ENCODE data around the gene ITPKB. TPM values are rescaled to one million over a fixed set of nuclear protein-coding genes. Genes with fewer than 3 reads are reported as not detected.

Gene ITPKB
- total RNA-seq, 1 experiment from 2014 or later = 4.0 TPM

GRCh38 chr1:226698659-226699058 is 40.4 kb downstream of the ITPKB start:
- H3K36me3 ChIP-seq = 0 out of 2 replicates have a peak, but pooled peaks cover 3% of the 10 kb centered on the region
- no peak overlapping the region for H3K4me3 ChIP-seq
- H3K27ac ChIP-seq = no peak overlapping the region
- H3K4me1 ChIP-seq (replicated peaks) = peaks cover 21% of the 10 kb centered on the region
- H3K27me3 ChIP-seq (replicated peaks) = no peaks in the 10 kb centered on the region
- H3K9me3 ChIP-seq (replicated peaks) = no peaks in the 10 kb centered on the region
- no peak for DNase-seq (ENCODE audit: low read depth in 1 of 2, low spot score in 2 of 2)

DNA sequence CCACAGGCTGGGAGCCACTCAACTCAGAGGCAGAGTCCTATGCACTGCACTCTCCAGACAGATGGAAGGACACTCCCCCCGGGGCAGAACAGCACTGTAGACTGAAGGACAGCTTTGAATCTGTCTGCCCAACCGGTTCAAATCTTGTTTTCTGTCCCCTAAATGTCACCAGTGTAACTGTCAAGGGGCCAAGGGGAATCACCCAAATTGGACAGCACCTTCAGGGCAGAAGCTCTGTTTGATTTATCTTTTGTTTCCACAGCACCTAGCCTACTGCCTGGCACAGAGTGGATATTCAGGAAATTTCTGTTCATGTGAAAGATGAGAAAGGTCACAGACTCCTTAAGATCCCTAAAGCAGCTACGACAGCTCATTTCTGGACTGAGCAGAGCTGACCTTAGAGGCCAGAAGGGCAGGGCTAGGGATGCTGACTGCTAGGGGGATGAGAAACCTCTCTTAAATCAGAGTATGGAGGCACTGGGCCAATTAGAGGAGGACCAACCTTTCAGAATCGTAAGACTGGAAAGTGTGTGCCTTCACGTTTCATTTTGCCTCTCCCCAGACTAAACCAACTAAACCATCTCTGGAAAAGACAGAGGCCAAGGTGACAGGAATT is 41.0 kb downstream of the ITPKB start:
- no peaks in the 10 kb centered on the region for H3K9me3 ChIP-seq (replicated peaks)

DNA sequence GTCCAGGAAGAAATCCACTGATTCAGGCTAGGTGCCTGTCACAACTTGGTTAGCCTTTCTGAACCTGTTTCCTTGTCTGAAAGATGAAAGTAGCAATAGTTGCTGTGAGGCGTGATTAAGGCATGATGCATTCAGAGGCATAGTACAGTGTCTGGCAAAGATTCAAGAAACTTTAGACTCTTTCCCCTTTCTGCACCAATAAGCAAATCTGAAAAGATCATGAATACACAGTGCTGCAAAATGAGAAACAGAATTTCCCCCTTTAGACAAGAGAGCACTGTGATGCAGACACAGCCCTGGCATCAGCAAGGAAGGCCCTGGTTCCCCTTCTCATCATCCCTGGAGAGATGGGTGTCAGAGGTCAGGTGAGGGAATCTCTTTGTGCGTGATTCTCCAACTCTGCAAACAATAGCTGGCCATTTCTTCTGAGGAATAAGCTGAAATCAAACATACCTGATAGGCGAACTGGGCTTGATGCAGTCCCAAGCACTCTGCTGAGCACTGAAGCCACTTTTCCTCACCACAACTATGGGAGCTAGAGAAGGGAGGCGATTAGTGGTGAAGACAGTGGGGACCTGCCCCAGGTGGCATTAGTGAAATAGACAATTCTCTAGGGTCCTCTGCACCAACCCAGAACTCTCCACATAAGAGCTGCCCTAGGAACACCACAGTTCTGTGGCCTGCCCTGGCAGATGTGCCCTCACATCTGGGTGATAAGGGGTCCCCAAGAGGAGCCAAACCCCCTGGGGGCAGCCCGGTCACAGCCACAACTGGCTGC is 41.7 kb downstream of the ITPKB start:
- no peak for DNase-seq (ENCODE audit: low read depth in 1 of 2, low spot score in 2 of 2)
- H3K4me3 ChIP-seq = no peak overlapping the region

More for the DNA sequence above, 41.0 kb downstream of the ITPKB start:
- H3K36me3 ChIP-seq = no peaks in the 10 kb centered on the region
- no peak overlapping the region for H3K27ac ChIP-seq
- H3K4me3 ChIP-seq = no peak overlapping the region
- H3K4me1 ChIP-seq (replicated peaks) = peaks cover 15% of the 10 kb centered on the region
- no peak for DNase-seq (ENCODE audit: low read depth in 1 of 2, low spot score in 2 of 2)
- no peaks in the 10 kb centered on the region for H3K27me3 ChIP-seq (replicated peaks)

DNA sequence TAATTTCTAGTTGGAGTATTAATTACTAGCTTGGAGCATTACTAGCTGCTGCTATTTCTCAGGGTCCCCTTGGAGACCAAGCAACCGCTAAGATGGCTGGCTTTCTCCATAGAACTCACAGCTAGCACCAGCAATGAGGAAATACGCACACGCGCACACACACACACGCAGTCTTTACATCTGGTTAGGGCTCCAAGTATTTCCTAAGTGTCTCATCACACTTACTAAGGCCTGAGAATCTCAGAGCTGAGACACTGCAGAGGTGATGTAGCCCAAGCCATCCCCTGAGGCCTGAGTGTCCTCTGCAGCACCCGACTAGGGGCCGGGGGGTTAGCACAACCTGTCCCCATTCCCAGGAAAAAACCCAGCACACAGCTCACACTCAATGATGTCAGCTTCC is 42.5 kb downstream of the ITPKB start:
- Histone ChIP-seq H3K36me3 (no peaks in the 10 kb centered on the region), H3K4me3 (no peak overlapping the region), H3K27ac (no peak overlapping the region), H3K9me3 (replicated peaks) (no peaks in the 10 kb centered on the region), H3K27me3 (replicated peaks) (no peaks in the 10 kb centered on the region), H3K4me1 (replicated peaks) (no peaks in the 10 kb centered on the region; the same call in 1 of the 2 replicates)
- DNase-seq (ENCODE audit: low read depth in 1 of 2, low spot score in 2 of 2) = no peak

More for the DNA sequence above, 41.7 kb downstream of the ITPKB start:
- no peak overlapping the region for H3K27ac ChIP-seq
- peaks cover 8% of the 10 kb centered on the region for H3K4me1 ChIP-seq (replicated peaks)
- no peaks in the 10 kb centered on the region for H3K36me3 ChIP-seq
- H3K9me3 ChIP-seq (replicated peaks) = no peaks in the 10 kb centered on the region
- no peaks in the 10 kb centered on the region for H3K27me3 ChIP-seq (replicated peaks)

DNA sequence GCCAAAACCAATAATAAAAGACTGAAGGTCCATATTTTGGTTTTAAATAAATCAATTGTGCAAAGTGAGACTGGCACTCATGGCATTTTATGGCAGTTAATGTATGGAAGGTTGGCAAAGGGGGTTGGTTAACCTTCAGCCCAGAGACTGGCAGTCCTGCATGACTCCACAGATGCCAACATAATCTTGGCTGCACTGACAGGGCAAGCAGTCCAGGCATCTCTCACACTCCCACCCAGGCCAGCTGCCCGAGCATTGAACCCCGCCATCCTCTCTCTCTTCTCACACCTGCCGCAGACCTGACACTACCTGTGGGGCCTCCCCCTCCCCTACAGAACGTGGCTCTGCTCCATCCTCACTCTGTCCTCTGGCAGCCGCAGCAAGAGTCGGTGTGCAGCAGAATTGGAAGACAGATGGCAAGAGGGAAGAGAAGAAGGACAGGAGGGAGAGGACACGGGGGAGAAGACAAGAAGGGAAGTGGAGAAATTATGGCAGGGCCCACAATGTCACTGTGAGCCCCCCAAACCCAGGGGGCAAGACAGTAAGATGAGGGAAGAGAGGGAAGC is 43.7 kb downstream of the ITPKB start:
- no peaks in the 10 kb centered on the region for H3K36me3 ChIP-seq
- H3K4me3 ChIP-seq = no peak overlapping the region
- H3K9me3 ChIP-seq (replicated peaks) = no peaks in the 10 kb centered on the region
- no peaks in the 10 kb centered on the region for H3K27me3 ChIP-seq (replicated peaks)
- no peaks in the 10 kb centered on the region for H3K4me1 ChIP-seq (replicated peaks)
- no peak overlapping the region for H3K27ac ChIP-seq
- no peak for DNase-seq (ENCODE audit: low read depth in 1 of 2, low spot score in 2 of 2)

DNA sequence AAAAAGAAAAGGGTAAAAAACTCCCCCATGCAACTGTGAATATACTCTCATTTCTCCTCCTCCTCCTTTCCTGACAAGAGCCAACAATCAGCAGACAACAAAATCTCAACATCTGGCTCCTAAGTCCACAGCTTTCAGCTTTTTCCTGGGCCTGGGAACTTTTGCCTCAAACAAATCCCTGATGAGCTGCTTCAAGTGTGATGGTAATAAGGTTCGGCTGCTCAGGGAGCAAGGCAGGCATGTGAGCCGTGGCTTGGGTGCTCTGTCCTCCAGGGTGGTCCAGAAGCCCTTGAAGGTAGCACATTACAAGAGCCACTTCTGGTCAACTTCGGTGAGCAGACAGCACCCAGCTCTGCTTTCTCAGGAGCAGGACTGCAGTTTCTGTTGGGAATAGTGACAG is 46.3 kb downstream of the ITPKB start:
- H3K4me3 ChIP-seq = no peak overlapping the region
- H3K36me3 ChIP-seq = no peaks in the 10 kb centered on the region

DNA sequence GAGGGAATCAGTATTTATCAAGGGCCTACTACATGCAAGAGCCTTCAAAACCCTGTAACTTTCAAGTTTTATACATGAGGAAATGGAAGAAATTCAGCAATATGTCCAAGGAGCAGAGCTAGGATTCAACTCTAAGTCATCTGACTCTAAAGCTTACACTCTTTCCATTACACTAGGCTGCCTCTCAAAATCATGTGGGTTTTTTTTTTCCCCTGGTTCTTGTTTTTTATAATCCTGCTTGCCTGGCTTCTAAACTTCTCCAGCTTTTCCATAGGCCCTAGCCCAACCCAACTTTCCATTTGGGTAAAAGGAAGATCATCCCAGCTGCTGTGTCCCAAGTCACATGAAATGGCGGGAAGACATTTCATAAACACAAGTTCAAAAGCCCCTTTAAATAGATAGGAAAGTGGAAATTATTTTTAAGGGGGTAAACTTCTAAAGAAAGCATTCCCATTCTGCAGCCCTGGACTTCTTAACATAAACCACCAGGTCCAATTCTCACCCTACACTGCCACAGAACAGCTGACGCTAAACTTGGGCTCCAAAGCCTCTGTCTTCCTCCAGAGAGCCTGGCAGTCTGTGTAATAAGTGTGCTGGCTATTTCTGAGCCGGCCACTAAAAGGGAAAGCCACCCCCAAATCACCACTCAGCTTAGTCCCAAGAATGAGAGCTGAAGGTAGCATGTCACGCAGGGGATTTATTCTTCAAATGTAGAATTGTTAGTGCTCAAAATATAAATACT is 46.9 kb downstream of the ITPKB start:
- H3K4me3 ChIP-seq = no peak overlapping the region
- H3K27me3 ChIP-seq (replicated peaks) = no peaks in the 10 kb centered on the region
- H3K36me3 ChIP-seq = no peaks in the 10 kb centered on the region
- no peaks in the 10 kb centered on the region for H3K9me3 ChIP-seq (replicated peaks)
- no peak for DNase-seq (ENCODE audit: low read depth in 1 of 2, low spot score in 2 of 2)
- H3K4me1 ChIP-seq (replicated peaks) = no peaks in the 10 kb centered on the region
- no peak overlapping the region for H3K27ac ChIP-seq

More for the DNA sequence above, 46.3 kb downstream of the ITPKB start:
- no peaks in the 10 kb centered on the region for H3K9me3 ChIP-seq (replicated peaks)
- DNase-seq (ENCODE audit: low read depth in 1 of 2, low spot score in 2 of 2) = no peak
- H3K27me3 ChIP-seq (replicated peaks) = no peaks in the 10 kb centered on the region
- no peaks in the 10 kb centered on the region for H3K4me1 ChIP-seq (replicated peaks)
- H3K27ac ChIP-seq = no peak overlapping the region

GRCh38 chr1:226691247-226691646 is 47.8 kb downstream of the ITPKB start:
- DNase-seq (ENCODE audit: low read depth in 1 of 2, low spot score in 2 of 2) = no peak
- H3K9me3 ChIP-seq (replicated peaks) = no peaks in the 10 kb centered on the region
- H3K4me3 ChIP-seq = no peak overlapping the region
- no peaks in the 10 kb centered on the region for H3K4me1 ChIP-seq (replicated peaks)
- H3K36me3 ChIP-seq = no peaks in the 10 kb centered on the region
- H3K27me3 ChIP-seq (replicated peaks) = no peaks in the 10 kb centered on the region
- H3K27ac ChIP-seq = no peak overlapping the region

GRCh38 chr1:226690460-226690982 is 48.6 kb downstream of the ITPKB start:
- no peak for DNase-seq (ENCODE audit: low read depth in 1 of 2, low spot score in 2 of 2)
- Histone ChIP-seq H3K27me3 (replicated peaks) (no peaks in the 10 kb centered on the region), H3K4me3 (no peak overlapping the region), H3K27ac (no peak overlapping the region), H3K9me3 (replicated peaks) (no peaks in the 10 kb centered on the region), H3K36me3 (no peaks in the 10 kb centered on the region), H3K4me1 (replicated peaks) (no peaks in the 10 kb centered on the region)

- H3K4me3 ChIP-seq = no peak overlapping the region
- no peaks in the 10 kb centered on the region for H3K4me1 ChIP-seq (replicated peaks)
- H3K27ac ChIP-seq = no peak overlapping the region
- H3K36me3 ChIP-seq = no peaks in the 10 kb centered on the region
- no peaks in the 10 kb centered on the region for H3K27me3 ChIP-seq (replicated peaks)
- DNase-seq (ENCODE audit: low read depth in 1 of 2, low spot score in 2 of 2) = no peak
- H3K9me3 ChIP-seq (replicated peaks) = no peaks in the 10 kb centered on the region
Measured at GRCh38 chr1:226688808-226689207, 50.3 kb downstream of the ITPKB start.

DNA sequence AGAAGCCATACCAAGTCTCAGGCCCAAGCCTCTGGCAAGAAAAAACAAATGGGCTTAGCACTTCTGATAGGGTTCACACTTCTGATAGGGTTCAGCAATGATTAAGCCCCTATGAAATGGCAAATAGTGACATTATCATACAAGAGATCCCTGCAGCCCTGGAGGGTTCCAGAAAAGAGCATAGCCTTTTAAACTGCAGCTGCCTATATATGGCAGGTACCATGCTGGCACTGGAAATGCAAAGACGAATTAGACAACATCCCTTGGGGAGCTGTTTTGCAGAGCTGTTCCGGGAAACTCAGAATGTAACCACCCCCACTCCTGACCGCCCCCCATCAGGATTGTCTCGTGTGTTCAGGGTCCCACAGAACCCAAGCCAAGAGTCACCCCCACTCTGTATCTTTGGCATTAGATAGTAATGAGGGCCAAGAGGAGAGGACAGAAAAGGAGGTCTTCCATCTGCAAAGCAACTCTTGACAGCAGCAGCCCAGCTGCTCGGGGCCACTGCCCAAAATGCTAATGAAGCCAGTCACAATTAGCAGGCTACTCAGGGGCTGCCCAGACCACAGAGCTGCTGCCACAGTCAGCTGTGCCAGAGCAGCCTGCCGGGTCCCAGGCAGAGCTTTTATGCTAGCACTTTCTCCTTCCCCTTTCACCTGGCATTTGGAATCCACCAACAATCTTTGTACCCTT is 50.9 kb downstream of the ITPKB start:
- Histone ChIP-seq H3K4me1 (replicated peaks) (no peaks in the 10 kb centered on the region), H3K27ac (no peak overlapping the region), H3K4me3 (no peak overlapping the region), H3K9me3 (replicated peaks) (no peaks in the 10 kb centered on the region), H3K36me3 (no peaks in the 10 kb centered on the region), H3K27me3 (replicated peaks) (no peaks in the 10 kb centered on the region)
- no peak for DNase-seq (ENCODE audit: low read depth in 1 of 2, low spot score in 2 of 2)

GRCh38 chr1:226687426-226687825 is 51.7 kb downstream of the ITPKB start:
- Histone ChIP-seq H3K4me3 (no peak overlapping the region), H3K27ac (no peak overlapping the region), H3K9me3 (replicated peaks) (no peaks in the 10 kb centered on the region), H3K4me1 (replicated peaks) (no peaks in the 10 kb centered on the region), H3K27me3 (replicated peaks) (no peaks in the 10 kb centered on the region), H3K36me3 (no peaks in the 10 kb centered on the region)
- DNase-seq (ENCODE audit: low read depth in 1 of 2, low spot score in 2 of 2) = no peak

Measured in SJSA1 (cell line).